CD4-positive, alpha-beta T cell treated with Interleukin-17A for 1 hour (primary cell): Measurements from ENCODE around the gene P2RY2.

Source experiments
- DNase-seq: peaks from one replicate; pipeline ENCODE4 v3.0.0-alpha.2; 2020

Gene P2RY2

GRCh38 chr11:73209892-73210291, 8.2 kb upstream of the P2RY2 start:
- no peak for DNase-seq

- DNase-seq: no peak
Observed at GRCh38 chr11:73210916-73211667, 7.0 kb upstream of the P2RY2 start.

GRCh38 chr11:73213196-73214143, 4.6 kb upstream of the P2RY2 start:
- no peak for DNase-seq

GRCh38 chr11:73215191-73216134, 2.6 kb upstream of the P2RY2 start:
- DNase-seq: no peak

GRCh38 chr11:73216465-73216864, 1.6 kb upstream of the P2RY2 start:
- no peak for DNase-seq

- no peak for DNase-seq
Observed at GRCh38 chr11:73217131-73217809, 811 bp upstream of the P2RY2 start.

GRCh38 chr11:73217810-73218105, 323 bp upstream of the P2RY2 start:
- no peak for DNase-seq

GRCh38 chr11:73218830-73219215, 742 bp downstream of the P2RY2 start:
- no peak for DNase-seq

- DNase-seq: no peak
Observed at GRCh38 chr11:73219396-73220285, 1.6 kb downstream of the P2RY2 start.

GRCh38 chr11:73221451-73221850, 3.4 kb downstream of the P2RY2 start:
- DNase-seq: no peak

GRCh38 chr11:73221996-73222395, 3.9 kb downstream of the P2RY2 start:
- DNase-seq: no peak

GRCh38 chr11:73223998-73224730, 6.1 kb downstream of the P2RY2 start:
- DNase-seq: no peak

- DNase-seq: no peak
Observed at GRCh38 chr11:73225001-73225686, 7.1 kb downstream of the P2RY2 start.

GRCh38 chr11:73225851-73226250, 7.8 kb downstream of the P2RY2 start:
- no peak for DNase-seq

GRCh38 chr11:73226297-73227006, 8.4 kb downstream of the P2RY2 start:
- DNase-seq: no peak

- DNase-seq: no peak
Observed at GRCh38 chr11:73227571-73228211, 9.6 kb downstream of the P2RY2 start.

GRCh38 chr11:73228268-73229134, 10.4 kb downstream of the P2RY2 start:
- no peak for DNase-seq
